ENCODE data around the gene CLIC3.

The CLIC3 gene

DNA sequence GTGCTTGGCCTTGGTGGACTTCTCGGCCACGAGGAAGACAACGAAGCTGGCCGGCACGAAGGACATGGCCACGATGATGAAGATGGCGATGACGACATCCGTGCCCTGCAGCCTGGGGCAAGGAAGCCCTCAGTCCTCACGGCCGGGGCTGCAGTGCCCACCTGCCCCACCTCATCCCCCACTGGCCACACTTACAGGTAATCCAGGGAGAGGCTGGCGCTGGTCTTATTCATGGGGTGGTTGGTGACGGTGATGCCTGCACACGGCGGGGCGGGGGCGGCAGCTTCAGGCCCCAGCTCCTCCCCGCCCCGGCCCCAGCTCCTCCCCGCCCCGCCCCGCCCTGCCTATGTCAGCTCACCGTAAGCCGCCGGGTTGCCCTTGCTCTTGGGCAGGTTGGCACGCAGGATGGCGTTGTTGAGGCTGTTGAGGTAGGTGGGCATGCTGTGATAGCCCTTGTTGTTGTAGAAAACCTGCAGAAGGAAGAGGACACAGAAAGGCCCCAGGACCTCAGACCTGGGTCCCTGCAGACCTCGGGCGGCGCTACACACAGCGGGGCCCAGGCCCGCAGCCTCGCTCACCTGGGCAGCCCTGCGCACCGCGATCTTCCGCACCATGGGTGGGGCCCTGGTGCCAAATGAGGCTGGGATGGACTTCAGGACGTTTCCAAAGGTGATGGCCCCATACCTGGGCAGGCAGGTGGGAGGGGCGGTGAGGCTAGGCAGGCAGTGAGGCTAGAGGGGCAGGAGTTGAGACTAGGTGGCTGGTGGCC, 15.7 kb upstream of the CLIC3 start:
- H3K4me3 ChIP-seq (ENCODE audit: low read depth, low read length) = no peak overlapping the region
- TF ChIP-seq, protein P1, sequence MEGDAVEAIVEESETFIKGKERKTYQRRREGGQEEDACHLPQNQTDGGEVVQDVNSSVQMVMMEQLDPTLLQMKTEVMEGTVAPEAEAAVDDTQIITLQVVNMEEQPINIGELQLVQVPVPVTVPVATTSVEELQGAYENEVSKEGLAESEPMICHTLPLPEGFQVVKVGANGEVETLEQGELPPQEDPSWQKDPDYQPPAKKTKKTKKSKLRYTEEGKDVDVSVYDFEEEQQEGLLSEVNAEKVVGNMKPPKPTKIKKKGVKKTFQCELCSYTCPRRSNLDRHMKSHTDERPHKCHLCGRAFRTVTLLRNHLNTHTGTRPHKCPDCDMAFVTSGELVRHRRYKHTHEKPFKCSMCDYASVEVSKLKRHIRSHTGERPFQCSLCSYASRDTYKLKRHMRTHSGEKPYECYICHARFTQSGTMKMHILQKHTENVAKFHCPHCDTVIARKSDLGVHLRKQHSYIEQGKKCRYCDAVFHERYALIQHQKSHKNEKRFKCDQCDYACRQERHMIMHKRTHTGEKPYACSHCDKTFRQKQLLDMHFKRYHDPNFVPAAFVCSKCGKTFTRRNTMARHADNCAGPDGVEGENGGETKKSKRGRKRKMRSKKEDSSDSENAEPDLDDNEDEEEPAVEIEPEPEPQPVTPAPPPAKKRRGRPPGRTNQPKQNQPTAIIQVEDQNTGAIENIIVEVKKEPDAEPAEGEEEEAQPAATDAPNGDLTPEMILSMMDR (IDR thresholded peaks at IDR 0.05; ENCODE audit: insufficient read depth, low read depth, low read length, missing control alignments) = no peak

DNA sequence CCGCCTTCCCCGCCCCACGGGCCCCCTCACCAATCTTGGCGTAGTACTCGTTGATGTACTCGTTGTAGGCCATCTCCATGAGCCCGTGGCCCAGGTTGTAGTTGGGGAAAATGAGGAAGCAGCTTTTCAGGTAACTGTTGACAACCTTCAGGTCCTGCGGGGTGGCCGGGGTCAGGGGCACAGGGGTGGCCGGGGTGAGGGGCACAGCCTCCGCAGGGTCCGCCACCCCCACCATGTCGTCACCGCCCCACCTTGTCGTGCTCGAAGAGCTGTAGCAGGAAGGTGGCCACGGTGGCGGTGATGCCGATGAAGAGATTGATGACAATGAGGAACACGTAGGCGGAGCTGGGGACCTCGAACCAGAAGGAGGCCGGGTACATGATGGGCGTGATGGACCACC, 14.8 kb upstream of the CLIC3 start:
- TF ChIP-seq, protein P1 (IDR thresholded peaks at IDR 0.05; ENCODE audit: insufficient read depth, low read depth, low read length, missing control alignments) = no peak
- no peak for DNase-seq (ENCODE audit: low read depth)

More for the DNA sequence above, 15.7 kb upstream of the CLIC3 start:
- DNase-seq (ENCODE audit: low read depth) = no peak

DNA sequence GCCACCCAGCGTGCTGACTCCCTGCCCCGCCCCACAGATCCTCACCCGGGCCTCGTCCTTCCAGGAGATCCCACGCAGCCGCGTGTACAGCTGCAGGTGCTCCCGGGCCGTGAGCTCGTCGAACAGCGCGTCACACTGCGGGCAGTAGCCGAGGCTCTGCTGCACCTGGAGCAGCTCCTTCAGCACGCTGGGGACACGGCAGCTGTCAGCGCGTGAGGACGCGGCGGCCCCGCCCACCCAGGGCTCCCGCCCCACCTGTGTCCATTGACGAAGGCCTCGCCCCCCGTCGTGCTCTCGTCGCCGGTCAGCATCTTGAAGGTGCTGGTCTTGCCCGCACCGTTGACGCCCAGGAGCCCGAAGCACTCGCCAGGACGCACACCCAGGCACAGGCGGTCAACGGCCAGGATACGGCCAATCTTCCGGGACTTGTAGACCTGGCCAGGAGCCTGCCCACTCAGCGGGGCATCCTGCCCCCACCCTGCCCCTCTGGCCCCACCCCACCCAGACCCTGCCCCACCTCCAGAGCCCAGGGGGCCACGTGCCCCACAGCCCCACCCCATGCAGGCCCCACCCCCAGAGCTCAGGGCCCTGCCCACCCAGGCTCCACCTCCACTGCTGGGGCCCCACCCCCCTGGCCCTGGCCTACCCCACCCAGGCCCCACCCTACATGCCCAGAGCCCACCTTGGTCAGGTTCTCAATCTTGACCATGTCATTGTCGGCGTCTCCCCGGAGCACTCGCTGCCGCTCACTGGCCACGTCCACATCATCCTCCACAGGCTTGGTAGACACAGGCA, 13.8 kb upstream of the CLIC3 start:
- H3K4me3 ChIP-seq (ENCODE audit: low read depth, low read length) = no peak overlapping the region
- TF ChIP-seq, protein P1 (IDR thresholded peaks at IDR 0.05; ENCODE audit: insufficient read depth, low read depth, low read length, missing control alignments) = no peak
- DNase-seq (ENCODE audit: low read depth) = no peak

More for the DNA sequence above, 14.8 kb upstream of the CLIC3 start:
- no peak overlapping the region for H3K4me3 ChIP-seq (ENCODE audit: low read depth, low read length)

DNA sequence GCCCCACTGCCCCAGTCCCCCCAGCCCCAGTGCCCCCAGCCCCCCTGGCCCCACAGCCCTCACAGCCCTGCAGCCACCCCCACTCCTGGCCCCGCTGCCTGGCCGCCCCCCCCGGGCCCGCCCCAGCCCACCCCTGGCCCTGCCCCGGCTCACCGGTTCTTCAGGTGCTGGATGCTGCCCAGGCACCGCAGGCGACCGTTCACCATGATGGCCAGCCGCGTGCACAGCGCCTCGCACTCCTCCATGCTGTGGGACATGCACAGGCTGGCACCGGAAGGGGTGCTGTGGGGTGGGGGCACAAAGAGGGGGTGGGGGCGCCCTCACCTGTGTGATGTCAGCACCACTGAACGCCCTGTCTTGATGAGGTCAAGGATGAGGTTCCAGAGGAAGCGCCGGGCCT, 12.8 kb upstream of the CLIC3 start:
- no peak overlapping the region for H3K4me3 ChIP-seq (ENCODE audit: low read depth, low read length)
- TF ChIP-seq, protein P1 (IDR thresholded peaks at IDR 0.05; ENCODE audit: insufficient read depth, low read depth, low read length, missing control alignments) = no peak
- DNase-seq (ENCODE audit: low read depth) = no peak

DNA sequence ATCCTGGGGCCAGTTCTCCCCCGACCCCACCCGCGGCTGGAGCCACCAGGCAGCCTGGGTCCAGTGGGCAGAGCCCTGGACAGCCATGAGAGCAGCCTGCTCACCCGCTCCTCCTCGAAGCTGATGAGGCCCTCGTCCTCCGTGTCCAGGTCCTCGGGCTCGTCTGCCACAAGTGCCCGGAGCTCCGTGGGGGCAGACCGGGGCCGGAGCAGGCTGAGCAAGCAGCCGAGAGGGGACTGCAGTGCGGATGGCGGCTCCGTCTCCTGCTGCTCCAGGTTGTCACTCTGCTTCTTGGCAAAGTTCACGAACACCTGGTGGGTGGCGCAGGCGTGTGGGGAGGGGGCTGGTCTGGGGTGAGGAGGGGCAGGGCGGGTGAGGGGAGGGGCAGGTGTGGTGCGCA, 11.9 kb upstream of the CLIC3 start:
- TF ChIP-seq, protein P1 (IDR thresholded peaks at IDR 0.05; ENCODE audit: insufficient read depth, low read depth, low read length, missing control alignments) = no peak
- no peak overlapping the region for H3K4me3 ChIP-seq (ENCODE audit: low read depth, low read length)
- DNase-seq (ENCODE audit: low read depth) = no peak

DNA sequence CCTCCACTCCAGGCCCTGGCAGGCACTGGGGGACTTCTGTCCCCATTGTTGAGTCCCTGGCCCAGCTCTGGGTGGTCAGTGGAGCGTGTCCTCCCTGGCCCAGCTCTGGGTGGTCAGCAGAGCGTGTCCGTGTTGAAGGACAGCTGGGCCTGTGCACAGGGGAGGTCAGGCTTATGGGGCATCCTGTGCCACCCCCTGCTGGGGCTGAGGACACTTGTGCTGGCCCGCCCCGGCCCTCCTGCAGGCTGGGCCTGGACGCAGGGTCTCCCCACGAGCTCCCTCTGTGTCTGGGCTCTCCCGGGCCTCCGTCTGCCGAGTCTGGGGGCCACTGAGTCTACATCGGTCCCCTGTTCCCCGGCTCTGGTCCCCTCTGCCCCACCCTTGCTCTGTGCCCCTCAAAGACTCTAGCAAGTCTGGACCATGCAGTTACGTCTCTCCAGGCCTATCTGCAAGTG, 11.5 kb upstream of the CLIC3 start:
- no peak for DNase-seq (ENCODE audit: low read depth)
- TF ChIP-seq, protein P1 (IDR thresholded peaks at IDR 0.05; ENCODE audit: insufficient read depth, low read depth, low read length, missing control alignments) = no peak
- no peak overlapping the region for H3K4me3 ChIP-seq (ENCODE audit: low read depth, low read length)

Measured in GM12865 (cell line).